ENCODE data around the gene HSPA9. TPM values are rescaled to one million over a fixed set of nuclear protein-coding genes. Genes with fewer than 3 reads are reported as not detected.

HSPA9 gene
- total RNA-seq, 1 donor from 2014 or later, result 289 TPM

GRCh38 chr5:138595180-138595795 is 20.1 kb upstream of the HSPA9 start:
- no peak for DNase-seq (ENCODE audit: low spot score)

- no peak for DNase-seq (ENCODE audit: low spot score)
Observed at GRCh38 chr5:138594305-138595058, 19.3 kb upstream of the HSPA9 start.

- DNase-seq (ENCODE audit: low spot score), result no peak
Observed at GRCh38 chr5:138588013-138588788, 13.0 kb upstream of the HSPA9 start.

- no peak for DNase-seq (ENCODE audit: low spot score)
Observed at GRCh38 chr5:138585157-138585556, 10.0 kb upstream of the HSPA9 start.

- no peak for DNase-seq (ENCODE audit: low spot score)
Observed at GRCh38 chr5:138583984-138584637, 8.9 kb upstream of the HSPA9 start.

GRCh38 chr5:138582959-138583358 is 7.8 kb upstream of the HSPA9 start:
- DNase-seq (ENCODE audit: low spot score), result no peak

- no peak for DNase-seq (ENCODE audit: low spot score)
Observed at GRCh38 chr5:138580777-138581176, 5.6 kb upstream of the HSPA9 start.

GRCh38 chr5:138580001-138580400 is 4.8 kb upstream of the HSPA9 start:
- no peak for DNase-seq (ENCODE audit: low spot score)

- no peak for DNase-seq (ENCODE audit: low spot score)
Observed at GRCh38 chr5:138579517-138579863, 4.3 kb upstream of the HSPA9 start.

GRCh38 chr5:138577452-138577851 is 2.3 kb upstream of the HSPA9 start:
- DNase-seq (ENCODE audit: low spot score), result no peak

GRCh38 chr5:138574744-138575193 is 432 bp downstream of the HSPA9 start:
- DNase-seq (ENCODE audit: low spot score), result no peak

- no peak for DNase-seq (ENCODE audit: low spot score)
Observed at GRCh38 chr5:138573949-138574670, 1.1 kb downstream of the HSPA9 start.

- DNase-seq (ENCODE audit: low spot score), result no peak
Observed at GRCh38 chr5:138573223-138573622, 2.0 kb downstream of the HSPA9 start.

- DNase-seq (ENCODE audit: low spot score), result no peak
Observed at GRCh38 chr5:138570871-138571270, 4.3 kb downstream of the HSPA9 start.

- no peak for DNase-seq (ENCODE audit: low spot score)
Observed at GRCh38 chr5:138569782-138570181, 5.4 kb downstream of the HSPA9 start.

GRCh38 chr5:138568061-138568824 is 7.0 kb downstream of the HSPA9 start:
- DNase-seq (ENCODE audit: low spot score), result no peak

- DNase-seq (ENCODE audit: low spot score), result no peak
Observed at GRCh38 chr5:138566792-138567191, 8.4 kb downstream of the HSPA9 start.

- DNase-seq (ENCODE audit: low spot score), result no peak
Observed at GRCh38 chr5:138565100-138565821, 9.9 kb downstream of the HSPA9 start.

GRCh38 chr5:138564242-138564641 is 11.0 kb downstream of the HSPA9 start:
- no peak for DNase-seq (ENCODE audit: low spot score)

All from ureter (tissue), 1 donor.